T-cell (primary cell): ENCODE measurements around the gene KHDC4. TPM values are rescaled to one million over a fixed set of nuclear protein-coding genes. Genes with fewer than 3 reads are reported as not detected.
A peak's percentile ranks its signal among the peaks of the same experiment; 100 is the strongest.

Source experiments
- ATAC-seq, 4 experiments: fragments of 200-7000 bp in 3 of 4; fragments of 150-1000 bp in 1 of 4; cut with Tn5 transposase; replicated peaks in 1 of 4; 1 replicate in 3 of 4; 2 replicates in 1 of 4; pipeline ENCODE4 v1.10.0; 2021; ENCODE audit warnings: moderate library complexity in 3 of 4, mild to moderate bottlenecking in 2 of 4, moderate number of reproducible peaks in 1 of 4
- CTCF ChIA-PET, 2 donors: fragments of 300-600 bp; sonication (Branson Sonifier 250); formaldehyde crosslinking; loops; one replicate each; lab custom pipeline; 2022; ENCODE audit warnings: antibody characterized with exemption in 2 of 2; lab: Charles Lee
- POLR2A ChIA-PET, 2 donors: fragments of 300-600 bp; sonication (Branson Sonifier 250); formaldehyde crosslinking; loops; one replicate each; lab custom pipeline; 2022; ENCODE audit warnings: antibody characterized with exemption in 2 of 2; lab: Charles Lee
- DNase-seq, 35 experiments: peaks; one replicate each; pipeline versions ENCODE4 v3.0.0 to v3.0.0-alpha.2; 2013 to 2023
- H3K27ac ChIP-seq: one replicate; pipeline ENCODE4 v1.5.1; 2013; ENCODE audit warnings: low read length
- H3K27me3 ChIP-seq, 2 experiments: replicated peaks in 1 of 2; 1 replicate in 1 of 2; 2 replicates in 1 of 2; pipeline versions ENCODE4 v1.6.1 to v1.7.0; 2013; ENCODE audit warnings: low read length in 1 of 2, mixed read lengths in 1 of 2; ENCODE audit not compliant: control insufficient read depth in 2 of 2, insufficient read depth in 2 of 2; ENCODE audit errors: extremely low read depth in 1 of 2
- H3K36me3 ChIP-seq, 2 donors: 1 replicate in 1 of 2; 2 replicates in 1 of 2; pipeline versions ENCODE4 v1.6.1 to v1.7.0; 2013; ENCODE audit warnings: low read length in 1 of 2; ENCODE audit not compliant: control insufficient read depth in 2 of 2, insufficient read depth in 1 of 2; ENCODE audit errors: extremely low read depth in 1 of 2
- H3K4me1 ChIP-seq, 2 experiments: 1 replicate in 1 of 2; 2 replicates in 1 of 2; pipeline versions ENCODE4 v1.6.1 to v1.7.0; 2013; ENCODE audit warnings: low read length in 2 of 2, mixed read lengths in 1 of 2; ENCODE audit not compliant: insufficient read depth in 2 of 2, control insufficient read depth in 1 of 2; ENCODE audit errors: extremely low read depth in 1 of 2
- H3K4me3 ChIP-seq, 2 donors: 1 replicate in 1 of 2; 2 replicates in 1 of 2; pipeline versions ENCODE4 v1.5.1 to v1.7.0; 2013; ENCODE audit warnings: mild to moderate bottlenecking in 2 of 2, low read length in 1 of 2, moderate library complexity in 1 of 2; ENCODE audit not compliant: control insufficient read depth in 1 of 2; ENCODE audit errors: extremely low read depth in 1 of 2
- H3K9me3 ChIP-seq: 2 replicates; pipeline ENCODE4 v1.7.0; 2013
- H3K27ac Mint-ChIP-seq, 2 donors: one replicate each; pipeline ENCODE4 v1.8.0; 2020 to 2021; ENCODE audit warnings: mild to moderate bottlenecking in 2 of 2, mixed read lengths in 2 of 2
- H3K27me3 Mint-ChIP-seq, 2 donors: one replicate each; pipeline ENCODE4 v1.8.0; 2021 to 2022; ENCODE audit warnings: mixed read lengths in 2 of 2
- H3K36me3 Mint-ChIP-seq: one replicate; pipeline ENCODE4 v1.8.0; 2021; ENCODE audit warnings: mixed read lengths
- H3K4me1 Mint-ChIP-seq, 3 donors: one replicate each; pipeline ENCODE4 v1.8.0; 2020 to 2022; ENCODE audit warnings: mixed read lengths in 3 of 3, mild to moderate bottlenecking in 1 of 3
- H3K4me3 Mint-ChIP-seq, 3 donors: one replicate each; pipeline ENCODE4 v1.8.0; 2020 to 2022; ENCODE audit warnings: mild to moderate bottlenecking in 3 of 3, mixed read lengths in 3 of 3, moderate library complexity in 3 of 3
- H3K9me3 Mint-ChIP-seq, 3 donors: one replicate each; pipeline ENCODE4 v1.8.0; 2020 to 2022; ENCODE audit warnings: mixed read lengths in 3 of 3
- WGBS: methylation state at CpG from one replicate; pipeline ENCODE4 v1.1.5; 2013; ENCODE audit warnings: missing lambda C conversion rate; ENCODE audit not compliant: insufficient coverage; 5-methylcytosine and 5-hydroxymethylcytosine counted together
- total RNA-seq, 35 experiments: library from RNA in 6 of 35; stranded (reverse) in 6 of 35; fragments of 120-200 nt in 1 of 35; gene quantifications; one replicate each; pipeline versions ENCODE4 v1.2.1 to v1.2.4 and lab custom pipeline; 2013 to 2026

The KHDC4 gene
- total RNA-seq, 5 donors from 2014 or later (not counting 1 experiment from before 2014, with no cell fraction given) = 44.5 to 102 (median 85.6) TPM

DNA sequence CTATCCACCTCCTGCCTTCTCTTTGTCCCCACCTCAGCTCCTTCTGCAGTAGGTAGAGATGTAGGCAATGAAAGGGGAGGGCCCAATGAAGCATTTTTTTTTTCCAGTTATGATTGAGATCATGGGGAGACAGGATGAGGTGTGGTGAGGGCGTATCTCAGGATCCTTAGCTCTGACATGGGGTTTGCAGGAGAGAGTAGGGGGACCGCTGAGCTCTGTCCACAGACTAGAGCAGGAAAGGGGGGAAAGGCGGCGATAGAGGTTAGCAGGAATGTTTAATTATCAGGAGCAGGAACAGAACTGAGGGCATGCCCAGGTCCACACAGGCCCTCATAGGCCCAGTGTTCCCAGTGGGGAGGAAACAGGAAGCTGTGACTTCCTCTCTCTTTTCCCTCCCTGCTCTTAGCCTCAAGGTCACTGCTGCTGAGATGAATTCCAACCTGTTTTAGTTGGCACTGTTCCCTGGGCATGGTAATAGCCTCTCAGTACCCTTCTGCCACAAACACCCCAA is 6.3 kb upstream of the KHDC4 start:
- POLR2A ChIA-PET = interaction anchor here in 1 of 2 donors (0.7 to 1.2 kb wide), 2 partner anchors 49 to 242 kb away, joined by 4 to 5 read pairs; no protein-coding TSS in a partner anchor
- Mint-ChIP-seq H3K36me3 (no peaks in the 10 kb centered on the region), H3K4me1 (peaks cover 44 to 56% (median 44%) of the 10 kb centered on the region in 3 donors), H3K4me3 (peak overlapping the region in 1 of 3 donors; percentile 47), H3K27ac (peak overlapping the region; percentile 72 to 83), H3K9me3 (no peaks in the 10 kb centered on the region), H3K27me3 (no peaks in the 10 kb centered on the region)
- H3K4me1 ChIP-seq = peaks cover 14 to 48% of the 10 kb centered on the region in 2 experiments
- WGBS = no CpG with 5 or more reads among the region's 4 CpGs
- CTCF ChIA-PET = interaction anchor here (0.8 to 1.0 kb wide), 2 partner anchors 35 to 36 kb away, joined by 3 to 7 read pairs; no protein-coding TSS in a partner anchor
- no peaks in the 10 kb centered on the region for H3K9me3 ChIP-seq
- H3K27me3 ChIP-seq = no peaks in the 10 kb centered on the region
- ATAC-seq (peak in 3 of 4 experiments; percentile 10 to 25 (median 14)), DNase-seq (no peak)
- no peak overlapping the region for H3K4me3 ChIP-seq
- H3K36me3 ChIP-seq = no peaks in the 10 kb centered on the region
- H3K27ac ChIP-seq = peak overlapping the region; percentile 13

DNA sequence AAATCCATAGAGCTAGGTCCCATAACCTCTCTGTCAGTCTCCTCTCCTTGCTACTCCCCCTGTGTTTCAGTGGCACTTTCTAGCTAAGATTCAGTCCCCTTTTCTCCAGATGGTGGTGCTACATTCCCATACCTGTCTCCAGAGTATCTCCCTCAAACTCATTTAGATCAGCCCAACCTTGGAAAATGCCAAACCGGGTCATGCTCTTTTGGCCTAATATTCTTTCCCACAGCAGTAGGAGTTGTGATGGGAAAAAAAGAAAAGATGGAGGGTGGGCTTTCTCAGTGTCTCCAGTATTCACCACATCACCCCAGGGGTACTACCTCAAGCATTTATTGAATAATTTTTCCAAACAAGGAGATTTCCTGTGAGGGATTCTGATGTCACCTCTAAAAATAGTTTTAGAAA is 4.0 kb upstream of the KHDC4 start:
- WGBS = no CpG with 5 or more reads among the region's 1 CpG
- Mint-ChIP-seq H3K4me1 (peaks cover 33 to 38% (median 35%) of the 10 kb centered on the region in 3 donors), H3K4me3 (no peak overlapping the region), H3K36me3 (no peaks in the 10 kb centered on the region), H3K27me3 (no peaks in the 10 kb centered on the region), H3K9me3 (no peaks in the 10 kb centered on the region), H3K27ac (peak overlapping the region; percentile 13 to 64)
- H3K4me1 ChIP-seq = peaks cover 17 to 48% of the 10 kb centered on the region in 2 experiments
- ATAC-seq = no peak
- H3K9me3 ChIP-seq = no peaks in the 10 kb centered on the region
- ChIA-PET CTCF (interaction anchor here in 1 of 2 donors (1.0 to 2.8 kb wide), 6 partner anchors 8 to 1716 kb away, joined by 3 to 19 read pairs (median 4); partner anchors contain the start of gene ARHGEF2), POLR2A (interaction anchor here (0.6 to 0.7 kb wide), 2 partner anchors 54 to 196 kb away, joined by 3 read pairs; no protein-coding TSS in a partner anchor)
- no peak overlapping the region for H3K4me3 ChIP-seq
- DNase-seq = peak in 9 of 35 experiments; percentile 14 to 72 (median 20)
- H3K27me3 ChIP-seq = no peaks in the 10 kb centered on the region
- H3K36me3 ChIP-seq = no peaks in the 10 kb centered on the region
- no peak overlapping the region for H3K27ac ChIP-seq

DNA sequence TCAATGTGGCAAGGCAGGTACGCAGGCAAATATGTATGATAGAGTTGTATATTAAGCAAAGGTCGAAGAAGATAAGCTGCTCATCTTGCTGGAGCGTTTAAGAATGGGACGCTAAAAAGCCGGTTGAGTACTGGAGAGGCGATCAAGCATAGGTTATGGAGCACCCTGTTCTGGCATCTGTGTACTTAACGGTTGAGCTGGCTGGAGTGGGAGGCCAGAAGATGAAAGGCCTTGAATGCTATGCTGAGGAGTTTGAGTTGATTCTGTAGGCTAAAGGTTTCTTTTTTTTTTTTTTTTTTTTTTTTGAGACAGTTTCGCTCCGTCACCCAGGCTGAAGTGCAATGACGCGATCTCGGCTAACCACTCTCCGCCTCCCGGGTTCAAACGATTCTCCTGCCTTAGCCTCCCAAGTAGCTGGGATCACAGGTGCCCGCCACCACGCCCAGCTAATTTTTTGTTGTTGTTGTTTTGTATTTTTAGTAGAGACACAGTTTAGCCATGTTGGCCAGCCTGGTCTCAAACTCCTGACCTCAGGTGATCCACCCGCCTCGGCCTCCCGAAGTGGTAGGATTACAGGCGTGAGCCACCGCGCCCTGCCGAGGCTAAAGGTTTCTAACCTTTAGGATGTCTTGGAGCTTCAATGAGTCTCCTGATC is 850 bp upstream of the KHDC4 start:
- H3K4me1 Mint-ChIP-seq = peaks cover 35 to 41% (median 37%) of the 10 kb centered on the region in 3 donors
- ATAC-seq = no peak
- peaks cover 23 to 48% of the 10 kb centered on the region in 2 experiments for H3K4me1 ChIP-seq

DNA sequence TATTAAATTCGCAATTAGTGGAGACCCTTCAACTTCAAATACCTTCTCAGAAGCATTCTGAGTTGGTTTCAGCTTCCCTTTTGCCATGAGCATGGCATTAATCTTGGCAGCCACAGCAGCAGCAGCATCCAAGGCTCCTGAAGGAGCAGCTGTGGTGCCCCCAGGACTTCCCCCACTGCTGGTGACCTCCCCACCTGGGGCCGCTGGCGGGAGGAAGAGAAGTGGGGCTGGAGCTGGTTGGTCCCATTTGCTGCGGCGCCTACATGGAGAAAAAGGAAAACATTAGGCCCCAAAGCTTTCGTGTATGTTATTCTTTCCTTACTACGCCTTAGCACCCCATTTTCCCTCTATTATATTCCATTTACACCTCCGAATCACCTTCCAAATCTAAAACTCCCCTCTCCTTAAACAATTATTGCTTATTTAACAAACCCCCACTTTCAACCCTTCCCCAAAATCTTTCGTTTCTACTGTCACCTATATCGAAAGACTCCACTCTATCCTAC is 569 bp downstream of the KHDC4 start:
- CTCF ChIA-PET = interaction anchor here in 1 of 2 donors (0.7 to 1.8 kb wide), 6 partner anchors 40 to 56 kb away, joined by 3 to 4 read pairs (median 3); no protein-coding TSS in a partner anchor
- DNase-seq (peak in 2 of 35 experiments; percentile 11 to 20), ATAC-seq (no peak)
- peaks cover 5 to 43% of the 10 kb centered on the region in 2 donors for H3K36me3 ChIP-seq
- Mint-ChIP-seq H3K36me3 (peaks cover 19% of the 10 kb centered on the region), H3K27ac (no peak overlapping the region), H3K27me3 (no peaks in the 10 kb centered on the region), H3K4me3 (no peak overlapping the region), H3K4me1 (peaks cover 34 to 46% (median 41%) of the 10 kb centered on the region in 3 donors), H3K9me3 (no peaks in the 10 kb centered on the region)
- POLR2A ChIA-PET = interaction anchor here (0.6 to 2.1 kb wide), 5 partner anchors 11 to 252 kb away, joined by 3 to 15 read pairs (median 5); no protein-coding TSS in a partner anchor
- H3K9me3 ChIP-seq = no peaks in the 10 kb centered on the region
- H3K4me3 ChIP-seq = peak overlapping the region; percentile 66 to 90
- peaks cover 21 to 41% of the 10 kb centered on the region in 2 experiments for H3K4me1 ChIP-seq
- WGBS = 8% methylated on average over 7 of the region's 10 CpGs
- H3K27ac ChIP-seq = peak overlapping the region; percentile 77
- no peaks in the 10 kb centered on the region for H3K27me3 ChIP-seq

More for the DNA sequence above, 850 bp upstream of the KHDC4 start:
- peak overlapping the region; percentile 56 to 66 for H3K4me3 ChIP-seq
- H3K9me3 ChIP-seq = no peaks in the 10 kb centered on the region
- no peaks in the 10 kb centered on the region for H3K9me3 Mint-ChIP-seq
- CTCF ChIA-PET = interaction anchor here in 1 of 2 donors (0.6 to 1.4 kb wide), 5 partner anchors 22 to 86 kb away, joined by 3 to 9 read pairs (median 3); partner anchors contain the start of gene SSR2
- no peaks in the 10 kb centered on the region for H3K27me3 Mint-ChIP-seq
- peak overlapping the region; percentile 84 for H3K27ac ChIP-seq
- peak overlapping the region in 1 of 2 donors; percentile 74 for H3K27ac Mint-ChIP-seq
- peaks cover 5 to 30% of the 10 kb centered on the region in 2 donors for H3K36me3 ChIP-seq
- no peaks in the 10 kb centered on the region for H3K27me3 ChIP-seq
- 90% methylated on average over 10 of the region's 24 CpGs for WGBS
- DNase-seq = no peak
- peaks cover 11% of the 10 kb centered on the region for H3K36me3 Mint-ChIP-seq
- no peak overlapping the region for H3K4me3 Mint-ChIP-seq
- POLR2A ChIA-PET = interaction anchor here (0.6 to 2.1 kb wide), 4 partner anchors 11 to 740 kb away, joined by 3 to 15 read pairs (median 3); no protein-coding TSS in a partner anchor

- no peaks in the 10 kb centered on the region for H3K27me3 ChIP-seq
- POLR2A ChIA-PET = interaction anchor here (0.5 to 1.0 kb wide), 8 partner anchors 13 to 1311 kb away, joined by 3 to 8 read pairs (median 3); no protein-coding TSS in a partner anchor
- 100% methylated on average over 1 of the region's 5 CpGs for WGBS
- no peaks in the 10 kb centered on the region for H3K9me3 ChIP-seq
- H3K4me1 ChIP-seq = peaks cover 21 to 41% of the 10 kb centered on the region in 2 experiments
- ATAC-seq = no peak
- Mint-ChIP-seq H3K4me3 (peak overlapping the region in 2 of 3 donors; percentile 41 to 66), H3K27me3 (no peaks in the 10 kb centered on the region), H3K9me3 (no peaks in the 10 kb centered on the region), H3K36me3 (peaks cover 25% of the 10 kb centered on the region), H3K4me1 (peaks cover 29 to 43% (median 36%) of the 10 kb centered on the region in 3 donors), H3K27ac (no peak overlapping the region)
- no peak overlapping the region for H3K27ac ChIP-seq
- H3K36me3 ChIP-seq = peaks cover 5 to 53% of the 10 kb centered on the region in 2 donors
- CTCF ChIA-PET = interaction anchor here in 1 of 2 donors (0.6 to 1.8 kb wide), 5 partner anchors 12 to 196 kb away, joined by 3 to 5 read pairs (median 3); no protein-coding TSS in a partner anchor
- no peak for DNase-seq
- H3K4me3 ChIP-seq = no peak overlapping the region
Measured at GRCh38 chr1:155932487-155932886, 1.7 kb downstream of the KHDC4 start.
